Measurements from ENCODE around the gene SPTLC3.

The SPTLC3 gene

DNA sequence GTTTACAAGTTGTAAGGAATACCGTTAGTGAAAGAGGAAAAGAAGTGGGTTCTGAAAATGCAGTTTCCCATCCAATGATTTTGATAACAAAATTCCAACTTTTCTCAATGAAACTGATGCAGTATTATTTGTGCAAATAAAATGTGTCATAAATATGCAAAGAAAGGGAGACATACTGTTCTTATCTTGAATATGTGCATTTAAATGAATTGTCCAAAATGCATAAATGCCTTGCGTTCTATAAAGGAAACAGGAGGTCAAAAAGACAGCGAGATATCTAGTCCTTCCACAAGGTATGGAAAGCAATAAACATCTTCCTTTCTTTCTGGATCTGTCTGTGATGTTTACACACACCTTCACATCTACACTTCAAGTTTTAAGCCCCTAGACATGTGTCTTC is 157.7 kb downstream of the SPTLC3 start:
- no peaks in the 10 kb centered on the region for H3K27me3 ChIP-seq (replicated peaks; ENCODE audit: control insufficient read depth, insufficient read depth, low read length, poor library complexity, severe bottlenecking)
- H3K27ac ChIP-seq (ENCODE audit: insufficient read depth, low read length, poor library complexity, severe bottlenecking) = no peak overlapping the region
- no peaks in the 10 kb centered on the region for H3K4me1 ChIP-seq (ENCODE audit: control insufficient read depth, insufficient read depth, low read length, poor library complexity, severe bottlenecking)
- H3K9me3 ChIP-seq (ENCODE audit: control insufficient read depth, low read length) = no peaks in the 10 kb centered on the region
- DNase-seq = no peak
- no peaks in the 10 kb centered on the region for H3K36me3 ChIP-seq (ENCODE audit: control insufficient read depth, insufficient read depth, low read length)
- no peak overlapping the region for H3K4me3 ChIP-seq (ENCODE audit: insufficient read depth, low read depth, low read length, poor library complexity, severe bottlenecking)

DNA sequence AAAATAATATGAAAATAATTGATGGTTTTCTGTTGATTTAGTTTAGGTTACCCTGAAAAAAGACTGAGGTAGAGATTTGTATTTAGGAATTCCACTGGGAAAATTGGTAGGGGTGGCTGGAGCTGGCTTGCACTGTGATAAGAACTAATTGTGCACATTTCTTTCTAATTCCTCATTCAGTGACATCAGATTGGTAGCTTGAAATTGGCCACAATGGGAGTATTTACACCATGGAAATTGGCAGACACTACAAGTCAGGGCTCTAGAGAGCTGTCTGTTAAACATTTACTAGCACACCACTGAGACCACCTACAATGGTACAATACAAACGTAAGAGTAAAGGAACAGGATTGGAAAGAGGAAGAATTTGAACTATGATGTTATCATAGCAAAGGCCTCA is 160.3 kb downstream of the SPTLC3 start:
- Histone ChIP-seq H3K36me3 (ENCODE audit: control insufficient read depth, insufficient read depth, low read length) (no peaks in the 10 kb centered on the region), H3K4me3 (ENCODE audit: insufficient read depth, low read depth, low read length, poor library complexity, severe bottlenecking) (no peak overlapping the region), H3K4me1 (ENCODE audit: control insufficient read depth, insufficient read depth, low read length, poor library complexity, severe bottlenecking) (no peaks in the 10 kb centered on the region), H3K9me3 (ENCODE audit: control insufficient read depth, low read length) (no peaks in the 10 kb centered on the region), H3K27ac (ENCODE audit: insufficient read depth, low read length, poor library complexity, severe bottlenecking) (no peak overlapping the region), H3K27me3 (replicated peaks; ENCODE audit: control insufficient read depth, insufficient read depth, low read length, poor library complexity, severe bottlenecking) (no peaks in the 10 kb centered on the region)
- no peak for DNase-seq

DNA sequence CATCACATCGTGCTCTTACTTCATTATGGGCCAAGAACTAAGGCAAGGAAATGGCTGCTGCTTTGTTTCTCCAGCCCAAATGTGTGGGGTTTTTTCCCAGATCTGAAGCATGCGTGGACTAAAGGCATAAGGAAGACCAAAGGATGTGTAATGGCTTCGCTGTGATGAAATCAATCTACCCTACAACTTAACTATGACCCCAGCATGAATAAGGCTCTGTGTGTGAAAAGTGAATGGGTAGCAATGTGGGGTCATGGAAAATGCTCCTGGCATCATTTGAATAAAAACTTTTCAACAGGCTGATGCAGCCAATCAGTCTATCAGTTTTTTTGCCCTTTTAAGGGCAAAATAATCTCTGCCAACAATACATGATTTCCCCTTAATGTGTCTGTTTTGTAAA is 162.0 kb downstream of the SPTLC3 start:
- no peaks in the 10 kb centered on the region for H3K4me1 ChIP-seq (ENCODE audit: control insufficient read depth, insufficient read depth, low read length, poor library complexity, severe bottlenecking)
- H3K27ac ChIP-seq (ENCODE audit: insufficient read depth, low read length, poor library complexity, severe bottlenecking) = no peak overlapping the region
- no peaks in the 10 kb centered on the region for H3K36me3 ChIP-seq (ENCODE audit: control insufficient read depth, insufficient read depth, low read length)
- no peaks in the 10 kb centered on the region for H3K9me3 ChIP-seq (ENCODE audit: control insufficient read depth, low read length)
- no peak for DNase-seq
- no peak overlapping the region for H3K4me3 ChIP-seq (ENCODE audit: insufficient read depth, low read depth, low read length, poor library complexity, severe bottlenecking)
- H3K27me3 ChIP-seq (replicated peaks; ENCODE audit: control insufficient read depth, insufficient read depth, low read length, poor library complexity, severe bottlenecking) = no peaks in the 10 kb centered on the region

DNA sequence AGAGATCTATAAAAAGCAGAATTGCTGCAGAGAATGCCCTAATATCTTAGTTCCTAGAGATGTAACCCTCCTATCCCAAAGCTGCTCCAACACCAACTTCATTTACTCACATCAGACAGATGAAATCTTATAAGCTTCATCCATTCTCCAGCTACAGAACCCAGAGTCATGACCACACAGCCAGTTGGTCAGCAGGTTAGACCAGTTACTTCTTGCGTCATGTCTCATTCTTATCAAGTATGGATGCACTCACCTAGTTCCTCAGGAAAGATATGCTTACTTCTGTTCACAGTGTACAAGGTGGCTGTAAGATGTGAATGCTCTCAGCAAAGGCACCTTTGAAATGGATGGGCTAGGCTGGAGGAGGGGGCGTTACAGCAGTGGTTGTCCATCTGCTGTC is 164.4 kb downstream of the SPTLC3 start:
- H3K4me1 ChIP-seq (ENCODE audit: control insufficient read depth, insufficient read depth, low read length, poor library complexity, severe bottlenecking) = no peaks in the 10 kb centered on the region
- H3K4me3 ChIP-seq (ENCODE audit: insufficient read depth, low read depth, low read length, poor library complexity, severe bottlenecking) = no peak overlapping the region
- no peak for DNase-seq
- H3K27ac ChIP-seq (ENCODE audit: insufficient read depth, low read length, poor library complexity, severe bottlenecking) = no peak overlapping the region
- no peaks in the 10 kb centered on the region for H3K9me3 ChIP-seq (ENCODE audit: control insufficient read depth, low read length)
- H3K27me3 ChIP-seq (replicated peaks; ENCODE audit: control insufficient read depth, insufficient read depth, low read length, poor library complexity, severe bottlenecking) = no peaks in the 10 kb centered on the region
- H3K36me3 ChIP-seq (ENCODE audit: control insufficient read depth, insufficient read depth, low read length) = no peaks in the 10 kb centered on the region

DNA sequence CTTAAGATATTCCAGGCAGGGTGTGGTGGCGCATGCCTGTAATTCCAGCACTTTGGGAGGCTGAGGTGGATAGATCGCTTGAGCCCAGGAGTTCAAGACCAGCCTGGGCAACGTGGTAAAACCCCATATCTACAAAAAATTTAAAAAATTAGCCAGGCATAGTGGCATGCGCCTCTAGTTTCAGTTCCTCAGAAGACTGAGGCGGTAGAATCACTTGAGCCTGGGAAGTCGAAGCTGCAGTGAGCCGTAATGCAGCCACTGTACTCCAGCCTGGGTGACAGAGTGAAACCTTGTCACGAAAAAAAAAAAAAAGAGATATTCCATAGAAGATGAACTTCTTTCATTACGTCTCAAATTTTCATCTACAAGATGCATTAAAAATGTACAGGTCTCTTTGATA is 165.6 kb downstream of the SPTLC3 start:
- Histone ChIP-seq H3K27me3 (replicated peaks; ENCODE audit: control insufficient read depth, insufficient read depth, low read length, poor library complexity, severe bottlenecking) (no peaks in the 10 kb centered on the region), H3K9me3 (ENCODE audit: control insufficient read depth, low read length) (no peaks in the 10 kb centered on the region), H3K4me3 (ENCODE audit: insufficient read depth, low read depth, low read length, poor library complexity, severe bottlenecking) (no peak overlapping the region), H3K4me1 (ENCODE audit: control insufficient read depth, insufficient read depth, low read length, poor library complexity, severe bottlenecking) (no peaks in the 10 kb centered on the region), H3K36me3 (ENCODE audit: control insufficient read depth, insufficient read depth, low read length) (no peaks in the 10 kb centered on the region), H3K27ac (ENCODE audit: insufficient read depth, low read length, poor library complexity, severe bottlenecking) (no peak overlapping the region)
- DNase-seq = no peak

DNA sequence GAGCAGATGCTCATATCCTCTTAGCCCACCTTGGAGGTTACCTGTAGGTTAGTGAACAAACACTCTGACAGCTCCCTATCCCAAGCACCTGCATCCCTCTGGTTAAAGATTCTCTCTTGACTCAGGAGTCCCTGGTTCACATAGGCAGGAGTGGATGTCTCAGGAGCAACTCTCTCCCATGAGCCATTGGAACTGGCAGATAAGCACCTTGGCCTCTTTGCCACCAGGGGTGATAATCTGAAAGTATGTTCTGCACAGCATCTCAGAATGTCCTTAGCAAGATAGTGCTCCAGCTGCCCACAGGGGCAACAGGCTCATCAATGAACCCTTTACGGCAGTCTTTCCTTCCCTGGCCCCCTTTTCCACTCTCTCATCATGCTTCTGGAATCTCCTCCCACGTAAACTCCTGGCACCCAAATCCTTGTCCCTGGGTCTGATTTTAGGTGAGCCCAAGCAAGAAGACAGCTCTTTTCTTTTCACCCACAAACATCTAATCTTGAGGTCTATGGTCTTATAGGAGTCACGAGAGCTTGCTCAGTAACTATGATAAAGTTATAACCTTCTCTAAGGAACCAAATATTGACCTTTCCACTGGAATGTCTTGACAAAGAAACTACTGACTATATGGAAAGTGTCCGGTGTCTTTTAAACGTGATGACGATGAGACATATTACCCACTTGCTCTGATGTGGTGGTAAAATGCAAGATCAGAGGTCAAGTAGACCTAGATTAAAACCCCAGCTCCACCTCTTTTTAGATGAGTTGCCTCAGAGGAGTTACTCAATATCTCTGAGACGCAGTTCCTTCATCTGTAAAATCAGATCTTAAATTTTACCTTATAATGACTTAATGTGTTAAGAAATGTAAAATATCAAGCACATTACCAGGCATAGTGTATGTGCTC is 172.5 kb downstream of the SPTLC3 start:
- Histone ChIP-seq H3K4me3 (ENCODE audit: insufficient read depth, low read depth, low read length, poor library complexity, severe bottlenecking) (no peak overlapping the region), H3K9me3 (ENCODE audit: control insufficient read depth, low read length) (no peaks in the 10 kb centered on the region), H3K27ac (ENCODE audit: insufficient read depth, low read length, poor library complexity, severe bottlenecking) (no peak overlapping the region), H3K36me3 (ENCODE audit: control insufficient read depth, insufficient read depth, low read length) (no peaks in the 10 kb centered on the region), H3K4me1 (ENCODE audit: control insufficient read depth, insufficient read depth, low read length, poor library complexity, severe bottlenecking) (no peaks in the 10 kb centered on the region), H3K27me3 (replicated peaks; ENCODE audit: control insufficient read depth, insufficient read depth, low read length, poor library complexity, severe bottlenecking) (no peaks in the 10 kb centered on the region)
- DNase-seq = no peak

DNA sequence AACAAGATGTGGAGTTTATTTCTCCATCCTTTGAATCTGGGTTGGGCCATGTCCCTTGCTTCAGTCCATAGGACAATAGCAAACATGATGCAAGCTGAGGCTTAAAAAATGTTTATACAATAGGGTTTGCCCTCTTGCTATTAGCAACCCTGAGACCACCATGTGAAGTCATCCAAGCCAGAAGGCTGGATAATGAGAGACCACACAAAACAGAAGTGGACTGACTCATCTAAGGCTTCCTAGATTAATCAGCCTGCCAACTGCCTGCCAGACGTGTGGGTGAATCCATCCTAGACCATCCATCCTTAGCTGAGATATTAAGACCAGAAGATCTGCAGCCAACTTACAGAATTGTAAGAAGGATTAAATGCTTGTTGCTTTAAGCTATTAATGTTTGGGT is 174.2 kb downstream of the SPTLC3 start:
- Histone ChIP-seq H3K27ac (ENCODE audit: insufficient read depth, low read length, poor library complexity, severe bottlenecking) (no peak overlapping the region), H3K4me1 (ENCODE audit: control insufficient read depth, insufficient read depth, low read length, poor library complexity, severe bottlenecking) (no peaks in the 10 kb centered on the region), H3K4me3 (ENCODE audit: insufficient read depth, low read depth, low read length, poor library complexity, severe bottlenecking) (no peak overlapping the region), H3K9me3 (ENCODE audit: control insufficient read depth, low read length) (no peaks in the 10 kb centered on the region), H3K27me3 (replicated peaks; ENCODE audit: control insufficient read depth, insufficient read depth, low read length, poor library complexity, severe bottlenecking) (no peaks in the 10 kb centered on the region), H3K36me3 (ENCODE audit: control insufficient read depth, insufficient read depth, low read length) (no peaks in the 10 kb centered on the region)
- no peak for DNase-seq

DNA sequence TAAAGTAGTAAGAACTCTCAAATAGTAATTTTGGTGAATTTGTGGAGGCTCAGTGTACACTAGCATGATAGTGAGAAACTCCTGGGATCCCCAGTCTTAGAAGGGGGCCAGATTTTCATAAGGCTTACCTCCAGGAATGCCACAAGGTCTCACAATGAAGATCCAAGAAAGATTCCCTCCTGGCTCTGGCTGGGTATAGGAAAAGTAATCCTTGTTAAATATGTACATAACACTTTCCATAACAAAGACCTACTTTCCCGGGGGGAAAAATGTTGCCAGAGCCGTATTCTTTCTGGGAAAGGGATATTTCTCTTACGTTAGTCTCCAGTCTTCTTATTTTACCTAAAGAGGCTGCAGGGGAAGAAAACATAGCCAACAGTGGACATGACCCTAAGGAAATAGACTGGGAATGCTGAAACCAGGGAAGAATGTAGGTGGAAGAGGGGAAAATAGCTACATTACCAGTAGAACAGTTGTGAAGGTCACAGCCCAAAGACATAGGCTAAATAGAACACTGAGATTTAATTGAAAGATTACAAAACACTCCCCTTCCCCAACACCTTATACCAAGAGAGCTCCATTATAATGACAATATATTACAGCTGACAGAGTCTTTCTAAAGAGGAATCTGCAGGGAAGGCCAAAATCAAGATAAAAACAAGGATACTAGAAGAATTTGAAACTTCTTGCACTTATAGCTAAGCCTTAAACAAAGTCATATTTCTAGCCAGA is 177.4 kb downstream of the SPTLC3 start:
- no peaks in the 10 kb centered on the region for H3K27me3 ChIP-seq (replicated peaks; ENCODE audit: control insufficient read depth, insufficient read depth, low read length, poor library complexity, severe bottlenecking)
- no peaks in the 10 kb centered on the region for H3K36me3 ChIP-seq (ENCODE audit: control insufficient read depth, insufficient read depth, low read length)
- DNase-seq = no peak
- no peak overlapping the region for H3K27ac ChIP-seq (ENCODE audit: insufficient read depth, low read length, poor library complexity, severe bottlenecking)
- H3K4me3 ChIP-seq (ENCODE audit: insufficient read depth, low read depth, low read length, poor library complexity, severe bottlenecking) = no peak overlapping the region
- no peaks in the 10 kb centered on the region for H3K4me1 ChIP-seq (ENCODE audit: control insufficient read depth, insufficient read depth, low read length, poor library complexity, severe bottlenecking)
- H3K9me3 ChIP-seq (ENCODE audit: control insufficient read depth, low read length) = no peaks in the 10 kb centered on the region

DNA sequence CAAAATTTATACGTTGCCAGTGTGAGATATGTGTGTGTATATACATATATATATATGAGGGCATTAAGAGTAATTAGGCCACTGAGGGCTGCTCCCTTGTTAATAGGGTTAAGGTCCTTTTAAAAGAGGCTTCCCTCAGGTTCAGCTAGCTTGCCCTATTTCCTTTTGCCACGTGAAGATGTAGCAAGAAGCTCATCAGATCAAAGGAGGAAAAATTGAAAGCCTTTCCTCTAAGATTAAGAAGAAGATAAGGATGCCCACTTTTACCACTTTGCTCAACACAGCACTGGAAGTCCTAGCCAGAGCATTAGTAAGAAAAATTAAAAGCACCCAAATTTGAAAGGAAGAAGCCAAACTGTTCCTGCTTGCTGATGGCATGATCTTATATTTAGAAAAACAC is 179.1 kb downstream of the SPTLC3 start:
- Histone ChIP-seq H3K9me3 (ENCODE audit: control insufficient read depth, low read length) (no peaks in the 10 kb centered on the region), H3K4me3 (ENCODE audit: insufficient read depth, low read depth, low read length, poor library complexity, severe bottlenecking) (no peak overlapping the region), H3K4me1 (ENCODE audit: control insufficient read depth, insufficient read depth, low read length, poor library complexity, severe bottlenecking) (no peaks in the 10 kb centered on the region), H3K36me3 (ENCODE audit: control insufficient read depth, insufficient read depth, low read length) (no peaks in the 10 kb centered on the region), H3K27ac (ENCODE audit: insufficient read depth, low read length, poor library complexity, severe bottlenecking) (no peak overlapping the region), H3K27me3 (replicated peaks; ENCODE audit: control insufficient read depth, insufficient read depth, low read length, poor library complexity, severe bottlenecking) (no peaks in the 10 kb centered on the region)
- DNase-seq = no peak

DNA sequence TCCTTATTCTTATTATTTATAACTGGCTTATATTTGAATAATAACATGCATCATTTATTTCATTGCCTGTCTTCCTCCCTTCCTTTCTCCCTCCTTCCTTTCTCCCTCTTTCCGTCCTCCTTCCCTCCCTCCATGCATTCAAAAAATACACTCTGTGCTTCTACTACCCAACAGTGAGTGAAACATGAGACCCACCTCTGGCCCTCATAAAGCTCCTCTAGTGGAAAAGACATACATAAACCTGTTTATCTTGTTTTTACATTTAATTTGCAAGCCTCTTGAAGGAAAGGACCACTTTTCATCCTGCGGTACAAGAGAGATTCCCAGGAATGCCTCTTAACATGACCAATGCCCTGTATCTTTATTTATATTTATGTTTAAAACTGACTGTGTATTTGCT is 190.5 kb downstream of the SPTLC3 start:
- Histone ChIP-seq H3K4me3 (ENCODE audit: insufficient read depth, low read depth, low read length, poor library complexity, severe bottlenecking) (no peak overlapping the region), H3K27ac (ENCODE audit: insufficient read depth, low read length, poor library complexity, severe bottlenecking) (no peak overlapping the region), H3K9me3 (ENCODE audit: control insufficient read depth, low read length) (no peaks in the 10 kb centered on the region), H3K27me3 (replicated peaks; ENCODE audit: control insufficient read depth, insufficient read depth, low read length, poor library complexity, severe bottlenecking) (no peaks in the 10 kb centered on the region), H3K36me3 (ENCODE audit: control insufficient read depth, insufficient read depth, low read length) (no peaks in the 10 kb centered on the region), H3K4me1 (ENCODE audit: control insufficient read depth, insufficient read depth, low read length, poor library complexity, severe bottlenecking) (no peaks in the 10 kb centered on the region)
- no peak for DNase-seq

Measured in effector memory CD4-positive, alpha-beta T cell (primary cell).